PFSK-1 (cell line): ENCODE measurements around the gene KAZALD1.

Source experiments
- FOXP2 ChIP-seq: optimal IDR thresholded peaks from 2 replicates; pipeline ENCODE3; 2011; ENCODE audit warnings: borderline replicate concordance, control low read depth, inconsistent platforms; ENCODE audit not compliant: insufficient read depth; ENCODE audit errors: extremely low read length, extremely low read depth
- POLR2AphosphoS5 ChIP-seq: IDR thresholded peaks from 2 replicates; pipeline ENCODE4 v1.6.1; 2012; ENCODE audit warnings: low read depth, mild to moderate bottlenecking, control low read depth, low read length, moderate library complexity
- REST ChIP-seq, 2 experiments: IDR thresholded peaks; 2 replicates each; pipeline versions ENCODE4 v1.6.1 to v1.8.0; 2011 to 2012; ENCODE audit warnings: low read depth in 2 of 2, low read length in 2 of 2, control low read depth in 1 of 2, inconsistent platforms in 1 of 2, mild to moderate bottlenecking in 1 of 2, moderate library complexity in 1 of 2; ENCODE audit not compliant: insufficient read depth in 1 of 2
- SIN3A ChIP-seq: IDR thresholded peaks from 2 replicates; pipeline ENCODE4 v1.6.1; 2012; ENCODE audit warnings: mild to moderate bottlenecking, low read length, moderate library complexity, borderline replicate concordance; ENCODE audit not compliant: insufficient read depth
- TAF1 ChIP-seq: IDR thresholded peaks from 2 replicates; pipeline ENCODE4 v1.6.1; 2012; ENCODE audit warnings: low read length, control low read depth, borderline replicate concordance; ENCODE audit not compliant: insufficient read depth

The KAZALD1 gene

GRCh38 chr10:101075775-101076174, 14.0 kb downstream of the KAZALD1 start:
- TF ChIP-seq POLR2AphosphoS5 (no peak), FOXP2 (no peak), TAF1 (no peak), REST (IDR thresholded peaks at IDR 0.05; ENCODE audit: insufficient read depth in 1 of 2, low read depth in 2 of 2, low read length in 2 of 2) (no peak), SIN3A (no peak)

GRCh38 chr10:101076630-101077029, 14.8 kb downstream of the KAZALD1 start:
- TF ChIP-seq POLR2AphosphoS5 (no peak), TAF1 (no peak), SIN3A (no peak), REST (IDR thresholded peaks at IDR 0.05; ENCODE audit: insufficient read depth in 1 of 2, low read depth in 2 of 2, low read length in 2 of 2) (no peak), FOXP2 (no peak)

GRCh38 chr10:101079874-101080273, 18.1 kb downstream of the KAZALD1 start:
- TF ChIP-seq POLR2AphosphoS5 (no peak), REST (IDR thresholded peaks at IDR 0.05; ENCODE audit: insufficient read depth in 1 of 2, low read depth in 2 of 2, low read length in 2 of 2) (no peak), FOXP2 (no peak), TAF1 (no peak), SIN3A (no peak)

GRCh38 chr10:101080933-101081931, 19.4 kb downstream of the KAZALD1 start:
- TF ChIP-seq POLR2AphosphoS5, result no peak
- TF ChIP-seq REST (IDR thresholded peaks at IDR 0.05; ENCODE audit: insufficient read depth in 1 of 2, low read depth in 2 of 2, low read length in 2 of 2), result peak; percentile 95 to 96

- no peak for TF ChIP-seq FOXP2
These were observed 24.1 kb downstream of the KAZALD1 start for GRCh38 chr10:101085846-101086245.
